HepG2 (cell line): ENCODE data around the gene SEC14L1. TPM values are rescaled to one million over a fixed set of nuclear protein-coding genes. Genes with fewer than 3 reads are reported as not detected.

Experiments used
- ATAC-seq: fragments of 200-7000 bp; cut with Tn5 transposase; 3 replicates; pipeline ENCODE4 v1.9.1; 2020; ENCODE audit warnings: mild to moderate bottlenecking, moderate library complexity
- BruUV-seq: library from RNA; stranded (reverse); fragments of 400-500 nt; replicated peaks from 2 replicates; lab custom pipeline; 2021; lab: Mats Ljungman, UMichigan
- CTCF ChIA-PET: fragments of 300-600 bp; formaldehyde crosslinking; extraction: SDS; loops from one replicate; lab custom pipeline; 2021; ENCODE audit warnings: low total read pairs, inconsistent platforms, low intra/inter-chr PET ratio; lab: Yijun Ruan, JAX
- POLR2A ChIA-PET: fragments of 350-600 bp; sonication (Branson Sonifier 250); formaldehyde crosslinking; loops from one replicate; lab custom pipeline; 2020; ENCODE audit warnings: antibody characterized with exemption, inconsistent platforms; lab: Yijun Ruan, JAX
- DNase-seq: peaks from one replicate; pipeline ENCODE4 v3.0.0-alpha.2; 2015; ENCODE audit warnings: low spot score
- FAIRE-seq: peaks from 3 replicates; lab custom pipeline; 2011; peaks lifted over from hg19 to GRCh38; lab: Jason Lieb, UNC
- H2AFZ ChIP-seq: one replicate; pipeline ENCODE4 v1.6.1; 2011; ENCODE audit warnings: low read length, inconsistent platforms
- H3K27ac ChIP-seq: fragments of 300-600 bp; 3 replicates; pipeline ENCODE4 v1.8.0; 2011; ENCODE audit warnings: mixed run types, mild to moderate bottlenecking, mixed read lengths, low read length, inconsistent platforms; ENCODE audit not compliant: insufficient read depth; ENCODE audit errors: extremely low read length
- H3K27me3 ChIP-seq, 2 experiments: fragments of 200-600 bp in 1 of 2; 2 replicates in 1 of 2; 3 replicates in 1 of 2; pipeline versions ENCODE4 v1.6.0 to v1.8.0; 2011; ENCODE audit warnings: low read length in 2 of 2, mild to moderate bottlenecking in 2 of 2, moderate library complexity in 2 of 2, inconsistent platforms in 1 of 2; ENCODE audit not compliant: insufficient read depth in 2 of 2, control insufficient read depth in 1 of 2
- H3K36me3 ChIP-seq, 2 experiments: fragments of 200-600 bp in 1 of 2; replicated peaks in 1 of 2; 2 replicates in 1 of 2; 3 replicates in 1 of 2; pipeline versions ENCODE4 v1.5.1 to v1.8.0; 2011; ENCODE audit warnings: low read length in 2 of 2, inconsistent platforms in 1 of 2; ENCODE audit not compliant: insufficient read depth in 2 of 2, control insufficient read depth in 1 of 2
- H3K4me1 ChIP-seq: 2 replicates; pipeline ENCODE4 v1.5.1; 2012; ENCODE audit warnings: low read length, inconsistent platforms; ENCODE audit not compliant: insufficient read depth
- H3K4me2 ChIP-seq: 2 replicates; pipeline ENCODE4 v1.6.0; 2011; ENCODE audit warnings: low read depth, low read length, inconsistent platforms
- H3K4me3 ChIP-seq, 3 experiments: fragments of 200-600 bp in 1 of 3; sonication (generic), shearing (Covaris generic) in 1 of 3; replicated peaks in 1 of 3; 2 replicates each; pipeline ENCODE4 v1.5.1; 2011 to 2016; ENCODE audit warnings: low read length in 3 of 3, inconsistent platforms in 2 of 3, low read depth in 2 of 3, mild to moderate bottlenecking in 2 of 3, control low read depth in 1 of 3, mixed read lengths in 1 of 3; ENCODE audit not compliant: insufficient read depth in 1 of 3
- H3K79me2 ChIP-seq: one replicate; pipeline ENCODE4 v1.6.1; 2011; ENCODE audit warnings: low read length, inconsistent platforms; ENCODE audit not compliant: insufficient read depth
- H3K9ac ChIP-seq: 2 replicates; pipeline ENCODE4 v1.6.0; 2011; ENCODE audit warnings: mild to moderate bottlenecking, low read depth, low read length, inconsistent platforms; ENCODE audit not compliant: insufficient read depth
- H3K9me3 ChIP-seq: 2 replicates; pipeline ENCODE4 v1.5.1; 2012; ENCODE audit warnings: mild to moderate bottlenecking, low read length
- H4K20me1 ChIP-seq: 2 replicates; pipeline ENCODE4 v1.6.0; 2011; ENCODE audit warnings: inconsistent platforms, mild to moderate bottlenecking, low read length, moderate library complexity; ENCODE audit not compliant: insufficient read depth
- ARNTL ChIP-seq: sonication (generic); formaldehyde crosslinking; IDR thresholded peaks from 2 replicates; pipeline ENCODE4 v1.4.0; 2020; ENCODE audit warnings: mild to moderate bottlenecking, missing genetic modification reagents
- ETV5 ChIP-seq: IDR thresholded peaks from 2 replicates; pipeline ENCODE4 v1.6.1; 2018; ENCODE audit warnings: missing biosample characterization, missing genetic modification reagents, inconsistent platforms, borderline replicate concordance
- ONECUT2 ChIP-seq: sonication (generic); formaldehyde crosslinking; IDR thresholded peaks from 2 replicates; pipeline ENCODE4 v1.4.0; 2020; ENCODE audit warnings: missing genetic modification reagents
- PAF1 ChIP-seq: IDR thresholded peaks from 2 replicates; pipeline ENCODE4 v1.6.1; 2016; ENCODE audit warnings: missing genetic modification reagents, missing compliant biosample characterization
- PAX8 ChIP-seq: sonication (generic); formaldehyde crosslinking; IDR thresholded peaks from 2 replicates; pipeline ENCODE4 v1.8.0; 2022; ENCODE audit warnings: mild to moderate bottlenecking, missing genetic modification reagents, borderline replicate concordance
- RARG ChIP-seq: sonication (generic); formaldehyde crosslinking; IDR thresholded peaks from 2 replicates; pipeline ENCODE4 v1.4.0; 2020; ENCODE audit warnings: low read depth, mild to moderate bottlenecking, missing genetic modification reagents
- RXRB ChIP-seq: IDR thresholded peaks from 2 replicates; pipeline ENCODE4 v1.6.1; 2016; ENCODE audit warnings: borderline replicate concordance, missing genetic modification reagents, missing compliant biosample characterization
- ZNF101 ChIP-seq: sonication (generic); formaldehyde crosslinking; IDR thresholded peaks from 2 replicates; pipeline ENCODE4 v1.4.0; 2020; ENCODE audit warnings: mild to moderate bottlenecking, low read depth, missing genetic modification reagents, borderline replicate concordance
- ZNF331 ChIP-seq: sonication (generic); formaldehyde crosslinking; IDR thresholded peaks from 2 replicates; pipeline ENCODE4 v1.4.0; 2020; ENCODE audit warnings: missing genetic modification reagents
- ZNF605 ChIP-seq: sonication (generic); formaldehyde crosslinking; IDR thresholded peaks from 2 replicates; pipeline ENCODE4 v1.8.0; 2022; ENCODE audit warnings: mild to moderate bottlenecking, missing genetic modification reagents
- ZNF615 ChIP-seq: sonication (generic); formaldehyde crosslinking; IDR thresholded peaks from 2 replicates; pipeline ENCODE4 v1.5.0; 2020; ENCODE audit warnings: mild to moderate bottlenecking, missing genetic modification reagents, borderline replicate concordance
- ZNF710 ChIP-seq: sonication (generic); formaldehyde crosslinking; IDR thresholded peaks from 2 replicates; pipeline ENCODE4 v1.5.0; 2020; ENCODE audit warnings: mild to moderate bottlenecking, missing genetic modification reagents, borderline replicate concordance
- WGBS: methylation state at CpG from one replicate; pipeline ENCODE4 v1.1.6; 2017; ENCODE audit warnings: low lambda C conversion rate; 5-methylcytosine and 5-hydroxymethylcytosine counted together
- in situ Hi-C: cut with HindIII; loops from 2 replicates; pipeline ENCODE4 v1.10.0; 2017; ENCODE audit warnings: low pct_unique_long_range_greater_than_20kb; ENCODE audit not compliant: extremely low pct_ligation_motif_present
- intact Hi-C: fragments of 100-400 bp; cut with micrococcal nuclease; formaldehyde crosslinking; loops from one replicate; pipeline ENCODE4 v1.10.0; 2022; ENCODE audit not compliant: unreplicated experiment
- polyA plus RNA-seq, 8 experiments: library from polyadenylated mRNA; depleted of rRNA in 3 of 8; stranded (reverse) in 7 of 8; unstranded in 1 of 8; fragments of >200 nt; fragmentation: Illumina TruSeq in 4 of 8; extraction: Trizol in 4 of 8; gene quantifications; 2 replicates each; pipeline versions ENCODE4 v1.2.1 to v1.2.3, GENCODE V29; 2011 to 2016; ENCODE audit warnings: low read depth in 4 of 8, missing spikeins in 1 of 8, mixed read lengths in 1 of 8; ENCODE audit not compliant: insufficient read depth in 1 of 8
- total RNA-seq, 5 experiments: library from RNA; depleted of rRNA; stranded (reverse); fragments of >200 nt; fragmentation: Illumina TruSeq; extraction: Trizol; gene quantifications; 2 replicates each; pipeline ENCODE4 v1.2.3, GENCODE V29; 2016; ENCODE audit warnings: low read depth in 1 of 5
- TF ChIP-seq, protein P1 (sequence below): fragments of 450-650 bp; IDR thresholded peaks from 2 replicates; pipeline ENCODE4 v1.6.1; 2016
- TF ChIP-seq, protein P2 (sequence below): sonication (generic); formaldehyde crosslinking; IDR thresholded peaks from 2 replicates; pipeline ENCODE4 v1.4.0; 2020; ENCODE audit warnings: missing genetic modification reagents
- TF ChIP-seq, protein P3 (sequence below), 2 experiments: sonication (generic) in 1 of 2; formaldehyde crosslinking in 1 of 2; IDR thresholded peaks; 2 replicates each; pipeline versions ENCODE4 v1.4.0 to v1.6.1; 2016 to 2020; ENCODE audit warnings: borderline replicate concordance in 1 of 2, low read depth in 1 of 2, mild to moderate bottlenecking in 1 of 2, missing genetic modification reagents in 1 of 2

SEC14L1 gene
- total and polyA plus RNA-seq, 2 of the 13 experiments (the other 11 are each of a cell fraction or from before 2014, with no cell fraction given), result 26.3 to 43.9 TPM

DNA sequence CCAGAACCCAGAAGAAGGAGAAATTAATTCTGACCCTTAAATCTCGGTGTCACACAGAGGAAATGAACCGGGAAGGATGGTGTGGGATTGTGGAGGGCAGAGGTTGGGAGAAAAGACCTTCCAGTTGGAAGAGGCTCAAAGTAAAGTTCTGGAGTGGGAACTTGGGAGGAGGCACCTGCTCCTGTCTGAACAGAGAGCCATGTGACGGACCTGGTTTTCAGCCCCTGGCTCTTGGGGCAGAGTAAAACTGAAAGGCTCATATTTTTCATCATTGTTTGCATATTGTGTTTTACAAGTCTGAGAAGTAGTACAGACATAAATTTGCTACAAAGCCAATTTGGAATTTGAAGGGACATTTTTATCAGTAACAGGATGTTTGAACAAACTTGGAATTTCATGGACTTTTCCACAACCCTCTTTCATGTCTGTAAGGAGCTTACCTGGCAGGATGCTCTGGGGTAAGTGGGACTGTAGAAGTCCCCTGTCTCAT lies 24.4 kb upstream of the SEC14L1 start:
- POLR2A ChIA-PET, result interaction anchor here (2.0 kb wide), 1 partner anchor 24 kb away, joined by 10 read pairs; the partner anchor contains the start of gene SEC14L1
- in situ Hi-C loops, result no loop called here
- Histone ChIP-seq H3K4me1 (peaks cover 91% of the 10 kb centered on the region), H3K9ac (peak overlapping the region; percentile 13; the same call in 1 of the 2 replicates), H3K79me2 (no peaks in the 10 kb centered on the region), H2AFZ (no peak overlapping the region), H3K27me3 (no peaks in the 10 kb centered on the region), H3K36me3 (no peaks in the 10 kb centered on the region), H3K9me3 (no peaks in the 10 kb centered on the region), H4K20me1 (no peaks in the 10 kb centered on the region), H3K27ac (peak overlapping the region; percentile 55), H3K4me3 (no peak overlapping the region), H3K4me2 (peak overlapping the region; percentile 51)
- FAIRE-seq, result peak; percentile 39
- intact Hi-C loops, result no loop called here
- no TSS peak for BruUV-seq
- 48% methylated on average over 3 of the region's 3 CpGs for WGBS
- DNase-seq, result peak; percentile 79
- CTCF ChIA-PET, result no interaction called here
- ATAC-seq, result peak; percentile 19
- TF ChIP-seq PAX8 (CRISPR knock-in tag) (no peak), PAF1 (CRISPR knock-in tag) (no peak), ZNF605 (CRISPR knock-in tag) (0 out of 2 replicates have a peak, but pooled peaks have one; percentile 19), ZNF615 (CRISPR knock-in tag) (no peak), ZNF101 (CRISPR knock-in tag) (no peak), RARG (CRISPR knock-in tag) (no peak), ZNF331 (CRISPR knock-in tag) (no peak), ZNF710 (no peak), RXRB (CRISPR knock-in tag) (peak; percentile 71; the same call in 1 of the 2 replicates), ARNTL (CRISPR knock-in tag) (0 out of 2 replicates have a peak, but pooled peaks have one; percentile 10), ONECUT2 (CRISPR knock-in tag) (0 out of 2 replicates have a peak, but pooled peaks have one; percentile 7), ETV5 (CRISPR knock-in tag) (peak; percentile 71; the same call in 1 of the 2 replicates)
- TF ChIP-seq, protein P1, sequence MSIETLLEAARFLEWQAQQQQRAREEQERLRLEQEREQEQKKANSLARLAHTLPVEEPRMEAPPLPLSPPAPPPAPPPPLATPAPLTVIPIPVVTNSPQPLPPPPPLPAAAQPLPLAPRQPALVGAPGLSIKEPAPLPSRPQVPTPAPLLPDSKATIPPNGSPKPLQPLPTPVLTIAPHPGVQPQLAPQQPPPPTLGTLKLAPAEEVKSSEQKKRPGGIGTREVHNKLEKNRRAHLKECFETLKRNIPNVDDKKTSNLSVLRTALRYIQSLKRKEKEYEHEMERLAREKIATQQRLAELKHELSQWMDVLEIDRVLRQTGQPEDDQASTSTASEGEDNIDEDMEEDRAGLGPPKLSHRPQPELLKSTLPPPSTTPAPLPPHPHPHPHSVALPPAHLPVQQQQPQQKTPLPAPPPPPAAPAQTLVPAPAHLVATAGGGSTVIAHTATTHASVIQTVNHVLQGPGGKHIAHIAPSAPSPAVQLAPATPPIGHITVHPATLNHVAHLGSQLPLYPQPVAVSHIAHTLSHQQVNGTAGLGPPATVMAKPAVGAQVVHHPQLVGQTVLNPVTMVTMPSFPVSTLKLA, result no peak
- TF ChIP-seq, protein P2, sequence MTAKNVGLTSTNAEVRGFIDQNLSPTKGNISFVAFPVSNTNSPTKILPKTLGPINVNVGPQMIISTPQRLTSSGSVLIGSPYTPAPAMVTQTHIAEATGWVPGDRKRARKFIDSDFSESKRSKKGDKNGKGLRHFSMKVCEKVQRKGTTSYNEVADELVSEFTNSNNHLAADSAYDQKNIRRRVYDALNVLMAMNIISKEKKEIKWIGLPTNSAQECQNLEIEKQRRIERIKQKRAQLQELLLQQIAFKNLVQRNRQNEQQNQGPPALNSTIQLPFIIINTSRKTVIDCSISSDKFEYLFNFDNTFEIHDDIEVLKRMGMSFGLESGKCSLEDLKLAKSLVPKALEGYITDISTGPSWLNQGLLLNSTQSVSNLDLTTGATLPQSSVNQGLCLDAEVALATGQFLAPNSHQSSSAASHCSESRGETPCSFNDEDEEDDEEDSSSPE (CRISPR knock-in tag), result no peak
- TF ChIP-seq, protein P3, sequence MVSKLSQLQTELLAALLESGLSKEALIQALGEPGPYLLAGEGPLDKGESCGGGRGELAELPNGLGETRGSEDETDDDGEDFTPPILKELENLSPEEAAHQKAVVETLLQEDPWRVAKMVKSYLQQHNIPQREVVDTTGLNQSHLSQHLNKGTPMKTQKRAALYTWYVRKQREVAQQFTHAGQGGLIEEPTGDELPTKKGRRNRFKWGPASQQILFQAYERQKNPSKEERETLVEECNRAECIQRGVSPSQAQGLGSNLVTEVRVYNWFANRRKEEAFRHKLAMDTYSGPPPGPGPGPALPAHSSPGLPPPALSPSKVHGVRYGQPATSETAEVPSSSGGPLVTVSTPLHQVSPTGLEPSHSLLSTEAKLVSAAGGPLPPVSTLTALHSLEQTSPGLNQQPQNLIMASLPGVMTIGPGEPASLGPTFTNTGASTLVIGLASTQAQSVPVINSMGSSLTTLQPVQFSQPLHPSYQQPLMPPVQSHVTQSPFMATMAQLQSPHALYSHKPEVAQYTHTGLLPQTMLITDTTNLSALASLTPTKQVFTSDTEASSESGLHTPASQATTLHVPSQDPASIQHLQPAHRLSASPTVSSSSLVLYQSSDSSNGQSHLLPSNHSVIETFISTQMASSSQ (IDR thresholded peaks at IDR 0.05; ENCODE audit: low read depth), result no peak
- TF ChIP-seq, protein P3 (CRISPR knock-in tag; IDR thresholded peaks at IDR 0.05; ENCODE audit: borderline replicate concordance), result peak; percentile 41; the same call in 1 of the 2 replicates
